Medulla oblongata (tissue), 1 donor: ENCODE measurements around the gene NUDT14.

ENCODE experiments used
- DNase-seq: peaks from one replicate; pipeline ENCODE4 v3.0.0-alpha.2; 2015; ENCODE audit errors: extremely low spot score

Gene NUDT14

GRCh38 chr14:105212541-105213300 is 31.6 kb upstream of the NUDT14 start:
- no peak for DNase-seq

GRCh38 chr14:105211758-105212089 is 30.6 kb upstream of the NUDT14 start:
- no peak for DNase-seq

- no peak for DNase-seq
Observed at GRCh38 chr14:105211086-105211757, 30.1 kb upstream of the NUDT14 start.

- DNase-seq = no peak
Observed at GRCh38 chr14:105210266-105211025, 29.3 kb upstream of the NUDT14 start.

GRCh38 chr14:105209646-105210045 is 28.5 kb upstream of the NUDT14 start:
- DNase-seq = no peak

- no peak for DNase-seq
Observed at GRCh38 chr14:105209091-105209490, 28.0 kb upstream of the NUDT14 start.

- DNase-seq = no peak
Observed at GRCh38 chr14:105208738-105209075, 27.6 kb upstream of the NUDT14 start.

- DNase-seq = no peak
Observed at GRCh38 chr14:105207996-105208737, 27.1 kb upstream of the NUDT14 start.

GRCh38 chr14:105207460-105207901 is 26.4 kb upstream of the NUDT14 start:
- DNase-seq = no peak

GRCh38 chr14:105206873-105207272 is 25.8 kb upstream of the NUDT14 start:
- no peak for DNase-seq

GRCh38 chr14:105205673-105206208 is 24.6 kb upstream of the NUDT14 start:
- DNase-seq = peak; percentile 31

- DNase-seq = no peak
Observed at GRCh38 chr14:105204931-105205672, 24.0 kb upstream of the NUDT14 start.

GRCh38 chr14:105204206-105204930 is 23.3 kb upstream of the NUDT14 start:
- DNase-seq = peak; percentile 77

- no peak for DNase-seq
Observed at GRCh38 chr14:105203701-105204100, 22.6 kb upstream of the NUDT14 start.

- peak; percentile 80 for DNase-seq
Observed at GRCh38 chr14:105203057-105203531, 22.0 kb upstream of the NUDT14 start.

- DNase-seq = peak; percentile 33
Observed at GRCh38 chr14:105201925-105202513, 20.9 kb upstream of the NUDT14 start.

GRCh38 chr14:105201156-105201924 is 20.2 kb upstream of the NUDT14 start:
- DNase-seq = no peak

GRCh38 chr14:105200641-105201040 is 19.5 kb upstream of the NUDT14 start:
- no peak for DNase-seq

GRCh38 chr14:105200074-105200473 is 19.0 kb upstream of the NUDT14 start:
- DNase-seq = no peak
